KOPT-K1 (cell line): ENCODE data around the gene ANXA2R.

Experiments used
- H3K27ac ChIP-seq: fragments of 200-600 bp; sonication (generic); 2 replicates; pipeline ENCODE4 v1.5.1; 2016; ENCODE audit warnings: antibody characterized with exemption, mild to moderate bottlenecking, low read depth, low read length; ENCODE audit not compliant: poor library complexity, severe bottlenecking
- H3K36me3 ChIP-seq: fragments of 200-600 bp; sonication (generic); 2 replicates; pipeline ENCODE4 v1.5.1; 2017; ENCODE audit warnings: antibody characterized with exemption, mild to moderate bottlenecking, low read length, moderate library complexity; ENCODE audit not compliant: insufficient read depth
- H3K9me3 ChIP-seq: fragments of 200-600 bp; sonication (generic); 2 replicates; pipeline ENCODE4 v1.5.1; 2017; ENCODE audit warnings: antibody characterized with exemption, low read length, mild to moderate bottlenecking; ENCODE audit not compliant: insufficient read depth, poor library complexity, severe bottlenecking

ANXA2R gene

GRCh38 chr5:43001748-43002147 is 38.4 kb downstream of the ANXA2R start:
- Histone ChIP-seq H3K9me3 (no peaks in the 10 kb centered on the region), H3K36me3 (no peaks in the 10 kb centered on the region), H3K27ac (no peak overlapping the region)

GRCh38 chr5:43000914-43001313 is 39.2 kb downstream of the ANXA2R start:
- H3K36me3 ChIP-seq, result no peaks in the 10 kb centered on the region
- no peaks in the 10 kb centered on the region for H3K9me3 ChIP-seq
- no peak overlapping the region for H3K27ac ChIP-seq

GRCh38 chr5:43000111-43000840 is 39.8 kb downstream of the ANXA2R start:
- H3K27ac ChIP-seq, result no peak overlapping the region
- H3K9me3 ChIP-seq, result no peaks in the 10 kb centered on the region
- no peaks in the 10 kb centered on the region for H3K36me3 ChIP-seq

- Histone ChIP-seq H3K27ac (peak overlapping the region; percentile 100), H3K9me3 (no peaks in the 10 kb centered on the region), H3K36me3 (no peaks in the 10 kb centered on the region)
These were observed 44.8 kb downstream of the ANXA2R start for GRCh38 chr5:42995360-42995751.

GRCh38 chr5:42994555-42995359 is 45.4 kb downstream of the ANXA2R start:
- Histone ChIP-seq H3K27ac (peak overlapping the region; percentile 100), H3K9me3 (no peaks in the 10 kb centered on the region), H3K36me3 (no peaks in the 10 kb centered on the region)

- H3K27ac ChIP-seq, result peak overlapping the region; percentile 100
- H3K9me3 ChIP-seq, result peaks cover 3% of the 10 kb centered on the region
- H3K36me3 ChIP-seq, result no peaks in the 10 kb centered on the region
These were observed 45.9 kb downstream of the ANXA2R start for GRCh38 chr5:42994246-42994554.

GRCh38 chr5:42993516-42994245 is 46.4 kb downstream of the ANXA2R start:
- H3K36me3 ChIP-seq, result no peaks in the 10 kb centered on the region
- peaks cover 8% of the 10 kb centered on the region for H3K9me3 ChIP-seq
- H3K27ac ChIP-seq, result peak overlapping the region; percentile 100

GRCh38 chr5:42992088-42992879 is 47.8 kb downstream of the ANXA2R start:
- H3K27ac ChIP-seq, result peak overlapping the region; percentile 100
- H3K9me3 ChIP-seq, result peaks cover 22% of the 10 kb centered on the region
- no peaks in the 10 kb centered on the region for H3K36me3 ChIP-seq

GRCh38 chr5:42991404-42992087 is 48.6 kb downstream of the ANXA2R start:
- Histone ChIP-seq H3K9me3 (peaks cover 24% of the 10 kb centered on the region), H3K36me3 (no peaks in the 10 kb centered on the region), H3K27ac (peak overlapping the region; percentile 100)

- H3K36me3 ChIP-seq, result no peaks in the 10 kb centered on the region
- peak overlapping the region; percentile 100 for H3K27ac ChIP-seq
- H3K9me3 ChIP-seq, result peaks cover 24% of the 10 kb centered on the region
These were observed 49.2 kb downstream of the ANXA2R start for GRCh38 chr5:42990892-42991291.
